ENCODE results near the gene ZBED2.

- TF ChIP-seq CTCF (IDR thresholded peaks at IDR 0.05) (no peak), POLR2AphosphoS5 (IDR thresholded peaks at IDR 0.05; ENCODE audit: low read depth, low read length) (no peak), REST (IDR thresholded peaks at IDR 0.05; ENCODE audit: insufficient read depth in 1 of 2, low read depth in 2 of 2, low read length in 1 of 2) (no peak)
Measured at GRCh38 chr3:111617406-111617805, 22.3 kb upstream of the ZBED2 start.

Data from Panc1 (cell line).